GM18907 (cell line): ENCODE results near the gene FMNL1.

Experiments
- ATAC-seq: cut with Tn5 transposase; IDR thresholded peaks from one replicate; pipeline ENCODE4 v1.9.1; 2021; ENCODE audit warnings: mild to moderate bottlenecking, moderate library complexity; ENCODE audit not compliant: unreplicated experiment

Gene FMNL1

GRCh38 chr17:45256114-45256966, 34.7 kb downstream of the FMNL1 start:
- ATAC-seq, result no peak

GRCh38 chr17:45257115-45257514, 35.4 kb downstream of the FMNL1 start:
- no peak for ATAC-seq

- no peak for ATAC-seq
Observed at GRCh38 chr17:45258981-45259380, 37.3 kb downstream of the FMNL1 start.

GRCh38 chr17:45260204-45260783, 38.6 kb downstream of the FMNL1 start:
- no peak for ATAC-seq

- ATAC-seq, result no peak
Observed at GRCh38 chr17:45261577-45262515, 40.2 kb downstream of the FMNL1 start, which contains the start of gene SPATA32. Gene SPATA32, minus strand, starts transcription at chr17:45262094. Its CDS starts 78 bp downstream, at chr17:45262016.

GRCh38 chr17:45262516-45263476, 41.1 kb downstream of the FMNL1 start:
- ATAC-seq, result no peak

GRCh38 chr17:45263477-45263860, 41.8 kb downstream of the FMNL1 start:
- ATAC-seq, result no peak

GRCh38 chr17:45264430-45264829, 42.7 kb downstream of the FMNL1 start:
- no peak for ATAC-seq

GRCh38 chr17:45264988-45265387, 43.3 kb downstream of the FMNL1 start:
- ATAC-seq, result no peak

- no peak for ATAC-seq
Observed at GRCh38 chr17:45265821-45266220, 44.1 kb downstream of the FMNL1 start.

GRCh38 chr17:45266372-45266926, 44.8 kb downstream of the FMNL1 start:
- ATAC-seq, result no peak

- ATAC-seq, result no peak
Observed at GRCh38 chr17:45267436-45268055, 45.9 kb downstream of the FMNL1 start.

GRCh38 chr17:45269912-45270311, 48.2 kb downstream of the FMNL1 start:
- no peak for ATAC-seq

GRCh38 chr17:45270828-45271418, 49.2 kb downstream of the FMNL1 start:
- ATAC-seq, result no peak

GRCh38 chr17:45271603-45272002, 49.9 kb downstream of the FMNL1 start:
- ATAC-seq, result no peak

GRCh38 chr17:45273551-45273957, 51.9 kb downstream of the FMNL1 start:
- ATAC-seq, result no peak

GRCh38 chr17:45274033-45274432, 52.3 kb downstream of the FMNL1 start:
- ATAC-seq, result no peak

- no peak for ATAC-seq
Observed at GRCh38 chr17:45276031-45276430, 54.3 kb downstream of the FMNL1 start.
